CD4-positive, alpha-beta T cell treated with Interleukin-15 for 4 hours (primary cell): ENCODE results near the gene NKAIN4.
"Not testable (repeated sequence)": the region's sequence is repeated elsewhere in the genome, so short reads cannot be mapped to it uniquely, and the experiment has no call there.

Experiments
- DNase-seq: peaks from one replicate; pipeline ENCODE4 v3.0.0-alpha.2; 2020; ENCODE audit warnings: low spot score

Gene NKAIN4

GRCh38 chr20:63257629-63258028 is 3.4 kb upstream of the NKAIN4 start:
- no peak for DNase-seq

- DNase-seq = no peak
Measured at GRCh38 chr20:63256954-63257353, 2.7 kb upstream of the NKAIN4 start.

- no peak for DNase-seq
Measured at GRCh38 chr20:63255931-63256704, 1.9 kb upstream of the NKAIN4 start.

GRCh38 chr20:63254606-63255384 is 532 bp upstream of the NKAIN4 start:
- DNase-seq = no peak

- no peak for DNase-seq
Measured at GRCh38 chr20:63253438-63254231, 628 bp downstream of the NKAIN4 start.

- no peak for DNase-seq
Measured at GRCh38 chr20:63253065-63253437, 1.2 kb downstream of the NKAIN4 start.

GRCh38 chr20:63252284-63252711 is 2.0 kb downstream of the NKAIN4 start:
- no peak for DNase-seq

GRCh38 chr20:63251350-63251749 is 2.9 kb downstream of the NKAIN4 start:
- DNase-seq = not testable (repeated sequence)

GRCh38 chr20:63249891-63250290 is 4.4 kb downstream of the NKAIN4 start:
- DNase-seq = no peak

GRCh38 chr20:63248835-63249591 is 5.2 kb downstream of the NKAIN4 start:
- DNase-seq = no peak

GRCh38 chr20:63247671-63248228 is 6.5 kb downstream of the NKAIN4 start:
- no peak for DNase-seq

- no peak for DNase-seq
Measured at GRCh38 chr20:63246490-63247288, 7.6 kb downstream of the NKAIN4 start.

- no peak for DNase-seq
Measured at GRCh38 chr20:63244468-63244867, 9.8 kb downstream of the NKAIN4 start.

- DNase-seq = no peak
Measured at GRCh38 chr20:63243604-63244247, 10.5 kb downstream of the NKAIN4 start.

GRCh38 chr20:63242736-63243135 is 11.5 kb downstream of the NKAIN4 start:
- DNase-seq = no peak

GRCh38 chr20:63241272-63241671 is 13.0 kb downstream of the NKAIN4 start:
- DNase-seq = no peak

GRCh38 chr20:63240004-63240403 is 14.3 kb downstream of the NKAIN4 start:
- DNase-seq = no peak

- no peak for DNase-seq
Measured at GRCh38 chr20:63239431-63239830, 14.8 kb downstream of the NKAIN4 start.

GRCh38 chr20:63238514-63239125 is 15.6 kb downstream of the NKAIN4 start:
- DNase-seq = no peak

- no peak for DNase-seq
Measured at GRCh38 chr20:63238031-63238430, 16.2 kb downstream of the NKAIN4 start.
